HG02623 (cell line): Measurements from ENCODE around the gene INPP1.
"Not testable (repeated sequence)": the region's sequence is repeated elsewhere in the genome, so short reads cannot be mapped to it uniquely, and the experiment has no call there.

ENCODE experiments used
- ATAC-seq: cut with Tn5 transposase; IDR thresholded peaks from one replicate; pipeline ENCODE4 v1.9.1; 2021; ENCODE audit warnings: moderate library complexity; ENCODE audit not compliant: unreplicated experiment

Gene INPP1, protein sequence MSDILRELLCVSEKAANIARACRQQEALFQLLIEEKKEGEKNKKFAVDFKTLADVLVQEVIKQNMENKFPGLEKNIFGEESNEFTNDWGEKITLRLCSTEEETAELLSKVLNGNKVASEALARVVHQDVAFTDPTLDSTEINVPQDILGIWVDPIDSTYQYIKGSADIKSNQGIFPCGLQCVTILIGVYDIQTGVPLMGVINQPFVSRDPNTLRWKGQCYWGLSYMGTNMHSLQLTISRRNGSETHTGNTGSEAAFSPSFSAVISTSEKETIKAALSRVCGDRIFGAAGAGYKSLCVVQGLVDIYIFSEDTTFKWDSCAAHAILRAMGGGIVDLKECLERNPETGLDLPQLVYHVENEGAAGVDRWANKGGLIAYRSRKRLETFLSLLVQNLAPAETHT

DNA sequence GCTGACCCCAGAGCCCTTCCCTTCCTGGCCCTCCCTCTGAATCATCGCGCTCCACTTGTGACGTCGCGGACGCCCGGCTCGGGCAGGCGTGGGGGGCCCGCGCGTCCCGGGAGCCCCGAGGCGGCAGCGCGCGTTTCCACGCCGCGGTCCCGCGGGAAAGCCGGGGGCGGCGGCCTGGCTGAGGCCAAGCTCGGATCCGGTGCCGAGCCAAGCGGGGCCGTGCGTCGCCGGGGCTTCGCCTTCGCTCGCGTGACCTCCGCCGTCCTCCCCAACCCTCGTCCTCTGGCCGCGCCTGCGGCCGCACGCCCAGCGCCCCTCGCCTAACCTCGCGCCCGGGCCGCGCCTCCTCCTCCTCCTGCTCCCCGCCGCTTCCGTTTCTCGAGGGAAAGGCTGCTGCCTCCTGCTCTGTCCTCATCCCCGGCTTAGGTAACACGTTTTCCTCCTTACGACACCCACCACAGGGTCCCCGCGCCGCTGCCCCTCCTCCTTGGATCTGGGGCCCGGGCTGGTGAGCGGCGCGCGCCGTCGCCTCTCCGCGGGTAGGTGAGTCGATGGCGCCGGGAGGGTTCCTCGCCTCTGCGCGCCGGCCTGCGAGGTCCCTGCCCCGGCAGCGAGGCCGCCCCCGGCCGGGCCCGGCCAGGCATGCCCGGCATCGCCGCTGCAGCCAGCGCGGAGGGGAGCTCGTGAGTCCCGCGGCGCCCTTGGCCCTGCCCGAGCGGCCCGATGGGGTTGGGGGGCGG is at the start of gene INPP1:
TSS of gene INPP1 (plus strand) at position 54 of the 740 bp plus-strand sequence. CDS start 16,514 bp downstream, outside the sequence.
- ATAC-seq: peak; percentile 51

DNA sequence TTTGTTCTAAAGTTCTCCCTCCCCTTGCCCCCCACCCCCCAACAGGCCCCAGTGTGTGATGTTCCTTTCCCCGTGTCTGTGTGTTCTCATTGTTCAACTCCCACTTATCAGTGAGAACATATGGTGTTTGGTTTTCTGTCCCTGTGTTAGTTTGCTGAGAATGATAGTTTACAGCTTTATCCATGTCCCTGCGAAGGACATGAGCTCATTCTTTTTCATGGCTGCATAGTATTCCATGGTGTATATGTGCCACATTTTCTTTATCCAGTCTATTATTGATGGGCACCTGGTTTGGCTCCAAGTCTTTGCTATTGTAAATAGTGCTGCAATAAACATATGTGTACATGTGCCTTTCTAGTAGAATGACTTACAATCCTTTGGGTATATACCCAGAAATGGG is 45.5 kb upstream of the INPP1 start:
- not testable (repeated sequence) for ATAC-seq

DNA sequence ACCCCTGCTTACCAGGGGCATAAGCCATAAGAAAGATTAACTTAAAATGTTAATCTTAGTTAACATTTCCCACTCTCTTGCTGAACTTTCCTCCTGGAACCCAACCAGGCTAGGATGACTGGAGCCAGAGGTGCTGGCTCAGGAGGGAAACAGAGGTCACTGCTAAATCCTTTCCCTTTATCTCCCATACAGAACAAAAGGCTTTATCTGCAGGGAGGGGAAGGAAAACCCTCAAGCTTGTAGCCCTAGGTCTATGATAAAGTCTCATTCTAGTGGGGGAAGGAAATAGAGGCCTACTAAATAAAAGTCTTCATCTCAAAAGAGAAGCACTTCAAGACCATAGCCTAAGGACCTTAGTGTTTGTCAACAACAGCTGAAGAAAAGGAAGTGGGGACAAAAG is 42.4 kb upstream of the INPP1 start:
- ATAC-seq: no peak

DNA sequence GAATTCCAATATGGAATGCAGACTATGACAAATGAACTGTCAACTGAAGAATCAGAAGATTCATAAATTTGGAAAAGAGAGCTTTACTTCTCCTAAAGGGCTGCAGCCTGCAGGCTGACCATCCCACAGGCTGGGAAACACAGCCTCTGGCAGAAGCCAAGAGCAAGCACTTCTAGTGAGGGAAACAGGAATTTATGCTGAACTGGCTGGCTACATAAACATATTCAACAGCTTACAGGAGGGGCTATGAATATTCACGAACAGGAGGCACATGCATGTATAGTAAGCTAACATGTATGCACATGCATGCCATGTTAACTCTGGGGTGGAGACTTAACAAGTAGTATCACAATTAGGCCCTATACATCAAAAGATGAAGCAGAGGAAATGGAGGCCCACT is 41.3 kb upstream of the INPP1 start:
- ATAC-seq: no peak

DNA sequence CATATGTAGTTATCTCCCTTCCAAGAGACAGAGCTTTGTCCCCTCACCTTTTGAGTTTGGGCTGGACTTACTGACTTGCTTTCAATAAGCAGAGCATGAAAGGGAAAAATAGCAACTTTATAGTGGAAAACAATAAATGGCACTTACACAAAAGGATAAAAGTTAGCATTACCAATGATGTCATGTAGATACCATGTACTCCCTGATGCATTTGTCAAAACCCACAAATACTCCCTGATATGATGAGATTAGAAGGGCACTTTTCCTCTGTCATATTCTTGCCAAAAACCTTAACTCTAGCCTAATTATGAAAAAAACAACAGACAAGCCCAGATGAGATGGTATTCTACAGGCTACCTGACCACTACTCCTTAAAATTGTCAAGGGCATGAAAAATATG is 39.7 kb upstream of the INPP1 start:
- ATAC-seq: no peak

DNA sequence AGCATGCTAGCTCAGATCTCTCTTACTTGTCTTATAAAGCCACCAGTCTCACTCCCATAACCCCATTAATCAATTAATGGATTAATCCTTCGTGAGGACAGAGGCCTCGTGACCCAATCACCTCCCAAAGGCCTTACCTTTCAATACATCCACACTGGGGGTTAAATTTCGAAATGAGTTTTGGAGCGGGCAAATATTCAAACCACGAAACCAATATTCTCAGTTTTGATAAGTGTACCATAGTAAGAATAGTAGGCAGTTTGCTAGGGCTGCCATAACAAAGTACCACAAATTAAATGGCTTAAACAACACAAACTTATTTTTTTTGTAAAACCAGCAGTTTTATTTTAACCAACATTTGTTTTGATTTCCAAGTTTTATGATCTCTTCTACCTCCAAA is 39.0 kb upstream of the INPP1 start:
- ATAC-seq: no peak

DNA sequence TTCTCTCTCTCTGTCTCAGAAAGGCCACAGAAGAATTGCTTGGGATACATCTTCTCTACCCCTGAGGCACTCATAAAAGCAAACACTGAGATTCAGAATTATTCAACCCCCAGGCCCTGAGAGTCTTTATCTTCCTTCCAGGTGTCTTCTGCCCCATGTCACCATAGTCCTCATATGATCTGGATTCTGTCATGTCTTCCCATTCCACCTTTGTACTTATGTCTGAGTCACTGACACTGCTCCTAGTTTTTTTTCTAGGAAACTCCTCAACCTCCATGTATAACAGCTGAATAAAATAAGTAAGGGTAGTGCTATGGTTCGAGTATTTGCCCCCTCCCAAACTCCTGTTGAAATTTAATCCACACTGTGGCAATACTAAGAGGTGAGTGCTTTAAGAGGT is 35.4 kb upstream of the INPP1 start:
- no peak for ATAC-seq

DNA sequence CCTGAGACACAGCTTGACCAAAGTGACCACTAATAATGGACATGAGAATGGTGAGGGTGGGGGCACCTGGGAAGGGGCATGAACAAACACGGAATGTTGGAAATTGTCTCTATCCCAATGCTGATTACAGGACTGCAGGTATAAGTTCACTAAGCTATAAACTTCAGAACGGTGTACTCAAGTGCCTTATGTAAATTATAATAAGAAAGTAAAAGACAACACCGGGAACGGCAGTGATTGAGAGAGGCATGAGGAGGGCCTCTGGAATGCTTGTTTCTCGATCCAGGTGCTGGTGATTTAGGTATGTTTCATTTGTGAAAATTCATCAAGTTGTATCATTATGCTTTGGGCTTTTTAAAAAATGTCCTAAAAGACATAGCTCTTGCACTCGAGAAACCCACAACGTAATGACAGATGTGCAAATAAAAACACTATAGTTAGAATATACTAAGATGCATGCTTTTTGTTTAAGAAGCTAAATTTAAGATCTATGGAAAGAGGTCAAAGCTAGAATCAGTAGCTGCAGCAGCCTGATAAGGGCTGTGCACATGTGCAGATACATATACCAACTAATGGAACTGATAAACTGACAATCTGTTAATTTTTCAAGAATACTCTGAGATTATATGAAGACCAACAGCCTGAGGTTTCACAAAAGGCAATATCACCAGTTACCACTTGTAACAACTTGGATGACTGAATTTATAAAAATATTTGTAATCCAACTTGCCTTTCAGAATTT is 31.3 kb upstream of the INPP1 start:
- no peak for ATAC-seq

DNA sequence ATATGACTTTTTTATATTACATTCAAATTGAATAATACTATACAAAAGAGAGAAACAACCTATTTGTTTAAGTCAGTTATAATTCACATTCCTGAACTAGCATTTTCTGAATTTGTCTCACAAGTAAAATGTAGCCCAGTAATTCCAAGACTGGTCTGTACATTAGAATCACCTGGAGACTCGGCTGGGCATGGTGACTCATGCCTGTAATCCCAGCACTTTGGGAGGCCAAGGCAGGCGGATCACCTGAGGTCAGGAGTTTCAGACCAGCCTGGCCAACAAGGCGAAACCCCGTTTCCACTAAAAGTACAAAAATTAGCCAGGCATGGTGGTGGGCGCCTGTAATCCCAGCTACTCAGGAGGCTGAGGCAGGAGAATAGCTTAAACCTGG is 30.8 kb upstream of the INPP1 start:
- not testable (repeated sequence) for ATAC-seq

DNA sequence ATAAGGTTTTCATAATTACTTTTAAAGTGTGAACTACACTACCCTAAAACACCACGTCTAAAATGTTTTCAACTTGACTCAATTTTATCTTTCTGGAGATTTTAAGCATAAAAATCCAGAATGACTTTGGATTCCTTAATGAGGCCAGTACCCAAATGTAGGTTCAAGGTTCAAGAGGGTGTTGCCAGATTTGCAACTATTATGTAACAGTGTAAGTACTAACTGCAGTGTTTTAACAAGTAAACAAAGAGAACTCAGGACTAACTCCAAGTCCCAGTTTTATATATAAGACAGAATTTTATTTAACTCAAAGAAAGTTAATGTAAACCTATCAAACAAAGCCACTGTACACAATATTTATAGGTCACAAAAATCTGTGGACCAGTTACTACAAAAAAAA is 29.5 kb upstream of the INPP1 start:
- no peak for ATAC-seq

DNA sequence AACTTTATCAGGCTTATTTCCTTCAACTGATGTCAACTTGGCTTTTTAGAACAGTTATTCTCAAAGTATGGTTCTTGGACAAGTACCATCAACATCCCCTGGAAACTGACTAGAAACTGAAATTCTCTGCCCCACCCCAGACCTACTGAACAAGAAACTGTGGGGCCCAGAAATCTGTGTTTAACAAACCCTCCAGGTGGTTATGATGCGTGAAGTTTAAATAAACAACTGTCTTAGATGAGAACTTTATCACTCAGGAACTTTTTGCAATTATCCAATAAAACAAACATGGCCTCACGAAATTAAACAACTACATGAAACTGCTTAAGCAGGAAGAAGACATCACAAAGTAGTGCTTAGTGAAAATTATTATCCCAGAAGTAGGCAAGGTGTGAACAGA is 28.1 kb upstream of the INPP1 start:
- no peak for ATAC-seq

DNA sequence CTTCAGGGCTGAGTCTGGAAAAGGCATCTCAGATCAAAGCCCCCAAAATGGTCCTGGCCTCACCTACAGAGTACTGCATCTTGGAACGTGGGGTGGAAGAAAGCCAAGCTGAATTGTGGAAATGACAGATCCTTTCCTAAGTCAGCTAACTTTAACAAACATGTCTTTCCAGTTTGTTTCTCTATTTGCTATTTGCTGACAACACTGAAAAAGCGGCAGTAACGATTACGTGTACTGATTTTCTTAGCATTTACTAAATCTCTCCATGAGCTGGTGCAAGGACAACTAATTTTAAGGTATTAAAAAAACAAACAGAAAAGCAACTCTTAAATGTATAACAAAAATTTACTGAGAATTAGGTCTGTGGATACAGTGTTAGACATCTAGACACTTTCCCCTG is 24.9 kb upstream of the INPP1 start:
- ATAC-seq: no peak

DNA sequence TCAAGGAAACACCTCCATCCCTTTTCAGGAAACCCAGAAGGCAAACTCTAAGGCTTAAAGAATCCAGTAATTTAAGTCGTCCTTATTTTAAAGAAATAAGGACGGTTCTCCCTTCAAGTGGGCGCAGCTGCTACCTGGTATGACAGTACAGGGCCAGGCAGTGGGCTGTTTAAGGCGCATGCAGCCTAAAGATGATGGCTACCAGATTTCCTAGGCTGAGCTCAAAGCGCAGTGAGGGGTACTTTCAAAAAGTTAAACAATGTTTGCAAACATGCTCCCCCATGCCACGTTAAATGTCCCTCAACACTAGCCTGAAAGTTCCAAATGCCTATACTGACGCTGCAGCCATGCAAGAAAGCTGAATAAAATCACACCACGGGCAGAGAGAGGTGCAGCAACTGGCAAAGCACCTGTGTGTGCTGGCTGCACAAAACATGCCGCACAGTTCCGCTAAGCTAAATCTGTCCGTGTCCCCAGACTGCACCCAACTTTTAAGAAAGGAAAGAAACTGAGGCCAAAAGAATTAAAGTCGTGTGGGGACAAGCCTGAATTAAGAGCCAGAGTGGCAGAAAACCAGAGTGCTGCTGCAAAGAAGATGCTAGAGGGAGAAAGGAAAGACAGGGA is 24.3 kb upstream of the INPP1 start:
- ATAC-seq: peak; percentile 28

DNA sequence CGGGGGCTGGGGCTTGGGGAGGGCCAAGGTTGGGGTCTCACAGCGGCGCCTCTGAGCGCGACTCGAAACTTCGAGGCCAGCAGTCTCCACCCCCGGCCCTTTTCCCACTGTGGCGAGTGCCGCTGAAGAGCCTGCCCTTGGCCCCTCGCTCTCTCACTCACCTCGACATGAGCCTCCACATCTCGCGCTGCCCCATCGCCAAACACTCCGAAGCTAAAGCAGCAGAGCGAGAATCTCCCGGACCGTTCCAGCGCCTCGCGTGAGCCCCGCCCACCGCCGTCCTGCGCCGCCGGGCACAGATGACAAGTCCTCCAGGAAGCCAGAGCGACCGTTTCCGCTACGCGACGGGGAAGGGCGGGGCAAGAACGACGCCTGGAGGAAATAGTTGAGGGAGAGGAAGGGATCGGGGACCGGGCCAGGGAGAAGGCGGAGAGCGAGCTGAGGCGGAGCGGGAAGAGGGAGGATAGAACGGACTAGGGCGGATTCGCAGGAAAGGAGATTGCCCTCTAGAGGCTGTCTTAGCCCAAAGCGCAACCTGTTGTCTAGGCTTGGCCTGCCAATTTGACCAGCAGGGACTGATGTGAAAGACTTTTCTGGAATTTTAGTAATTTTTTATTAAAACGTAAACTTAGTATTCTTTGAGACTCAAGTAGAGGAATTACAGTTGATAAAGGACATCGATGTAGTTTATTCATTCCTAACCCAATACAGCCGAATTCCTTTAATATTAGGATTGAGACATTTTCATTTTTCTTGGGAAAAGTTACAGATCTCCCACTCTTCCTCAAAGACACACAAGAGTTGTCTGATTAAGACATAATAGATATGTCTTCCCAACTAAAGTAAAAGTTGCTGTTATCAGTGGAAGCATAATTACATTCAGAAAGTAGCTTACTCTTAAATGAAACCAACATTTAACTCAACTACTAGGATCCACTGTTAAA is 23.6 kb upstream of the INPP1 start, which contains the start of gene HIBCH:
TSS of gene HIBCH (minus strand) at position 272 of the 944 bp plus-strand sequence. CDS start at position 196, 76 bp downstream.
- peak; percentile 95 for ATAC-seq

DNA sequence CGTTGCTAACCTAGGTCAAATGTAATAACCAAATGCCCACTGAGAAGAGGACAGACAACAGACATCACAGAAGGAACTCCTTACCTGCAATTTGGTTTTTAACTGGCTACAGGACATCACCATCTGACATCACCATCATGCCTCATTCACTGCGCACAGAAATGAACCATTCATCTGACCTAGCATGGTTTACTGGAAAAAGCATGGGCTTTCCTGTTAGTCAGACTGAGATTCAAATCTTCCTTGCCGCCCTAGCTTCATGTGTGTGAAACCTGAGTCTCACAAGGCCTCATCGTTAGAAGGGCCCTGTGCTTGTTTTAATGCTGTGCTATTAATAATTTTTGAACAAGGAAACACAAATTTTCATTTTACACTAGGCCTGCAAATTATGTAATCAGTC is 22.7 kb upstream of the INPP1 start:
- ATAC-seq: no peak

DNA sequence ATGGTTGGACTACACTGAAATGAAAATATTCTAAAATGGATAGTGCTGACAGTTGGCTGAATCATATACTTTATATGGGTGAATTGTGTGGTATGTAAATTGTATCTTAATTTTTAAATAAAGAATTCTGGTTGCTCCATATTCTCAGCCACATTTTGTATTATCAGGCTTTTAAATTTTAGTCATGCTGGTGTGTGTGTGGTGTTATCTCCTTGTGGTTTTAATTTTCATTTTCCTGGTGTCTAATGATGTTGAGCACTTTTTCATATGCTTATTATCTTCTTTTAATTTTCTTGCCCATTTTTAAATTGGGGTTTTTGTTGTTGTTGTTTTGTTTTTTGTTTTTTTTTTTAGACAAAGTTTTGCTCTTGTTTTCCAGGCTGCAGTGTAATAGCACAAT is 20.0 kb upstream of the INPP1 start:
- ATAC-seq: no peak

DNA sequence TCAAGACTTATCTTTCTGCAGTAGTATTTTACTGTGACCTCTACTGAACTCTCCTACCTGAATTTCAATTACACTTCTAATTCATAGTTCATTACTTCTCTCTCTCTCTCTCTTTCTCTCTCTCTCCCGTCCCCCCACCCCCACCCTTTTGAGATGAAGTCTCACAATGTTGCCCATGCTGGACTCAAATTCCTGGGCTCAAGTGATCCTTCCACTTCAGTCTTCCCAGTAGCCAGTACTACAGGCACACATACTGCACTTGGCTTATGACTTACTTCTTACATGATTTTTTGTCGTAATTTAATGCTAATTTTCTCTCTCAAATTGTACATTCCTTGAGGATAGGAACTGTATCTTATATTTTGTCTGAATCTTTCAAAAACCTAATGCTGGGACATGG is 17.8 kb upstream of the INPP1 start:
- ATAC-seq: no peak

DNA sequence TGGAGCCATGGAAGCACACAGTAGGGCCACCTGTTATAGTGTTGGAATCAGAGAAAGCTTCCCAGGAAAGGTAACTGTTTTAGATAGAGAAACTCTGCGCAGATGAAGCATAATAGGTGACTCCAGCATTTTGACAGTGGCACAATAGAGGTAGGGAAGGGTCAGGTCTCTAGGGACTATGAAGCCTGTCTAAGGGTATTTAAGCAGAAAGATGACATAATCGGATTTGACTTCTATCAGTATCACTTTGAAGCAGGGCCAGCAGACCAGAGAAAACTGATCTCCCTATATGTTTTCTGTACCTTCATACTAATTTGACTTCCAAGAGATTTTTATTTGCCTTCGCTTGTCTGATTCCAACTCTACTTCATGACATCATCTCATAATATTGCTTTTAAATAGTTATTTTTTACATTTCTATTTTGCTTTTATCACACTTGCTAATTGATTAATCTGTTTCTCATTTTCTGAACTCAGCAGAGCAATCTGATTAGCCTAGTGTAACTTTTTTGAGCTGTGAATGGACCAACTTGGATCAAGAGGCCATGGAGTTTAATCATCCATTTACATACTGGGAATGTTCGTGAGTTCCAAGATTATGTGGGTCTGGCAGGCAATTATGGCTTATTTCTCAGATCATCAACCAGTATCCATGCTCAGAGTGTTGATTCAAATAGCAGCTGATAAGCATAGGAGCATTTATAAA is 15.4 kb upstream of the INPP1 start:
- ATAC-seq: no peak

DNA sequence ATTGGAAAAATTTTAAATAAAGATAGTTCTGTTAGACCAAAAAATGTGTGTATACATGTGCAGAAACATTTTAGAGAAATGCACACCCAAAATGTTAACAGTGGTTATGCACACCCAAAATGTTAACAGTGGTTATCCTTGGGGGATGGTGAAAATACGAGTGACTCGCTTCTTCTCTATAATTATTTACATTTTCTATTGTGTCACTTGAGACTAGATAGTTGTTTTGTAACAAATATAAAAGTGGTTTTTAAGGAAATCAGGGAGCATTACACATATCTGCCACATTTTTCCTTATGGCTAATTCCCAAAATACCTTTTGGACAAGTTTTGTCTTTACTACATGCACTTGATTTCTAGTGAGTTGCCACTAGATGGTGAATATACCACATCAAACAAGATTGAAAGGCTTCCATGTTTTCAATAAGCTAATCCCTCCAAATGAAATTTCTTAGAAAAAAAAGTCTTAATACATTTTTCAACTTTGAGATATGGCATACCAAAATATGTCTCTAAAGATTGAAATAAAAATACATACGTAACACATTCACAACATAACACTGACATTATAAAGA is 14.7 kb upstream of the INPP1 start:
- ATAC-seq: no peak
